Ovary (tissue), 9 donors: ENCODE results near the gene RAB31. TPM values are rescaled to one million over a fixed set of nuclear protein-coding genes. Genes with fewer than 3 reads are reported as not detected.

Experiments
- DNase-seq, 5 donors: peaks; one replicate each; pipeline ENCODE4 v3.0.0-alpha.2; 2019 to 2020
- H3K27ac ChIP-seq, 2 donors: fragments of 200-600 bp; one replicate each; pipeline versions ENCODE4 v1.5.1 to v1.8.0; 2019 to 2022
- H3K27me3 ChIP-seq: fragments of 200-600 bp; one replicate; pipeline ENCODE4 v1.8.0; 2022
- H3K36me3 ChIP-seq: fragments of 200-600 bp; sonication (generic); one replicate; pipeline ENCODE4 v1.5.1; 2019
- H3K4me1 ChIP-seq: one replicate; pipeline ENCODE4 v1.8.1; 2013; ENCODE audit warnings: mild to moderate bottlenecking, moderate library complexity; ENCODE audit not compliant: insufficient read depth
- H3K4me3 ChIP-seq: fragments of 200-600 bp; sonication (generic); one replicate; pipeline ENCODE4 v1.5.1; 2017
- H3K9me3 ChIP-seq, 2 donors: fragments of 200-600 bp in 1 of 2; sonication (generic) in 1 of 2; one replicate each; pipeline versions ENCODE4 v1.5.1 to v1.8.1; 2013 to 2019; ENCODE audit warnings: mild to moderate bottlenecking in 1 of 2, moderate library complexity in 1 of 2
- CTCF ChIP-seq, 3 donors: fragments of 450-650 bp in 2 of 3; fragments of 200-600 bp in 1 of 3; IDR thresholded peaks; one replicate each; pipeline versions ENCODE4 v1.5.1 to v1.8.0; 2016 to 2022; ENCODE audit warnings: antibody characterized with exemption in 3 of 3, mild to moderate bottlenecking in 1 of 3
- EP300 ChIP-seq: sonication (generic); formaldehyde crosslinking; IDR thresholded peaks from one replicate; pipeline ENCODE4 v1.6.1; 2017; ENCODE audit warnings: antibody characterized with exemption
- POLR2A ChIP-seq: fragments of 450-650 bp; IDR thresholded peaks from one replicate; pipeline ENCODE4 v1.6.1; 2017; ENCODE audit warnings: antibody characterized with exemption, mild to moderate bottlenecking, moderate library complexity
- WGBS, 3 donors: extraction: QIAGEN DNeasy Blood & Tissue Kit in 1 of 3; methylation state at CpG; one replicate each; pipeline versions ENCODE4 v1.1.5 to v1.1.7; 2013 to 2017; 5-methylcytosine and 5-hydroxymethylcytosine counted together
- intact Hi-C, 4 donors: fragments of 100-400 bp; cut with DNase I; formaldehyde crosslinking; loops; one replicate each; pipeline versions ENCODE4 v1.11.0 to v1.15.1; 2022 to 2023
- polyA plus RNA-seq, 2 donors: library from polyadenylated mRNA; stranded (reverse); fragments of 200-250 nt in 1 of 2; fragments of 350-450 nt in 1 of 2; fragmentation: Illumina TruSeq in 1 of 2; extraction: RNeasy Lipid Tissue Mini Kit (QIAGEN cat#74804) in 1 of 2; gene quantifications; one replicate each; pipeline ENCODE4 v1.2.3, GENCODE V29; 2013 to 2014
- total RNA-seq, 7 donors: library from RNA; depleted of rRNA in 2 of 7; stranded (reverse); fragments of >200 nt in 2 of 7; fragmentation: NEBNext Ultra II Directional in 3 of 7; extraction: Animal tissue kit (Norgen Biotek cat#: 25700) in 3 of 7; gene quantifications; one replicate each; pipeline versions ENCODE4 v1.1.0 to v1.2.4, GENCODE V29; 2016 to 2023
- donor health status: DM: no; HTN: no; CAD: no; lungs with moderate emphysema.
- donor health status: DM: no; HTN: no; CAD: no.
- donor health status: Bipolar disorder and iron deficiency.
- donor health status: DM: yes; HTN: yes; CAD: no.
- donor health status: DM: no; HTN: no; CAD: no.
- donor health status: DM: yes; HTN: yes; CAD: no.

Gene RAB31
- total and polyA plus RNA-seq, 9 donors = 37.9 to 188 (median 62.8) TPM

GRCh38 chr18:9817725-9818422 is 109.8 kb downstream of the RAB31 start:
- intact Hi-C loops = no loop called here
- H3K4me3 ChIP-seq = no peak overlapping the region
- no peaks in the 10 kb centered on the region for H3K4me1 ChIP-seq
- H3K9me3 ChIP-seq = no peaks in the 10 kb centered on the region
- no peak for DNase-seq
- H3K36me3 ChIP-seq = no peaks in the 10 kb centered on the region
- no peak for TF ChIP-seq CTCF (IDR thresholded peaks at IDR 0.05)
- no peak for TF ChIP-seq POLR2A
- TF ChIP-seq EP300 = no peak
- no peaks in the 10 kb centered on the region for H3K27me3 ChIP-seq
- H3K27ac ChIP-seq = no peak overlapping the region
- 94 to 96% (median 95%) methylated on average over 8 of the region's 8 CpGs for WGBS, 3 donors

GRCh38 chr18:9818423-9818734 is 110.3 kb downstream of the RAB31 start:
- Histone ChIP-seq H3K27me3 (no peaks in the 10 kb centered on the region), H3K4me1 (no peaks in the 10 kb centered on the region), H3K4me3 (no peak overlapping the region), H3K27ac (no peak overlapping the region), H3K9me3 (no peaks in the 10 kb centered on the region), H3K36me3 (no peaks in the 10 kb centered on the region)
- intact Hi-C loops = no loop called here
- 96 to 98% (median 97%) methylated on average over 2 of the region's 2 CpGs for WGBS, 3 donors
- TF ChIP-seq CTCF (IDR thresholded peaks at IDR 0.05) = no peak
- TF ChIP-seq EP300 = no peak
- TF ChIP-seq POLR2A = no peak
- DNase-seq = no peak

GRCh38 chr18:9820127-9820526 is 112.0 kb downstream of the RAB31 start:
- H3K4me1 ChIP-seq = peaks cover 11% of the 10 kb centered on the region
- DNase-seq = no peak
- H3K27me3 ChIP-seq = no peaks in the 10 kb centered on the region
- H3K4me3 ChIP-seq = no peak overlapping the region
- TF ChIP-seq CTCF (IDR thresholded peaks at IDR 0.05) = no peak
- no peak for TF ChIP-seq EP300
- no peak for TF ChIP-seq POLR2A
- intact Hi-C loops = no loop called here
- H3K36me3 ChIP-seq = no peaks in the 10 kb centered on the region
- H3K27ac ChIP-seq = no peak overlapping the region
- H3K9me3 ChIP-seq = no peaks in the 10 kb centered on the region

GRCh38 chr18:9820719-9821118 is 112.6 kb downstream of the RAB31 start:
- TF ChIP-seq POLR2A (no peak), CTCF (IDR thresholded peaks at IDR 0.05) (no peak), EP300 (no peak)
- Histone ChIP-seq H3K36me3 (no peaks in the 10 kb centered on the region), H3K9me3 (no peaks in the 10 kb centered on the region), H3K4me3 (no peak overlapping the region), H3K27me3 (no peaks in the 10 kb centered on the region), H3K27ac (no peak overlapping the region), H3K4me1 (peaks cover 12% of the 10 kb centered on the region)
- 91 to 95% (median 92%) methylated on average over 4 of the region's 4 CpGs for WGBS, 3 donors
- no peak for DNase-seq
- intact Hi-C loops = no loop called here
